Activated CD4-positive, alpha-beta T cell treated with anti-CD3 and anti-CD28 coated beads, Interleukin-2, Interleukin-4, amounts not matched to agents 100 ng/mL and 50 ng/mL, durations not matched to agents 16 hours and 8 hours (primary cell): ENCODE data around the gene MYNN.
A peak's percentile ranks its signal among the peaks of the same experiment; 100 is the strongest.
"Not testable (repeated sequence)": the region's sequence is repeated elsewhere in the genome, so short reads cannot be mapped to it uniquely, and the experiment has no call there.

Source experiments
- DNase-seq: peaks from one replicate; pipeline ENCODE4 v3.0.0-alpha.2; 2020; ENCODE audit warnings: low spot score

The MYNN gene

GRCh38 chr3:169772897-169773816 is at the start of gene MYNN:
Gene MYNN, plus strand, starts transcription at chr3:169773396. Its CDS starts 900 bp downstream, at chr3:169774296.
- peak; percentile 93 for DNase-seq

- not testable (repeated sequence) for DNase-seq
These were observed 41.3 kb upstream of the MYNN start for GRCh38 chr3:169731857-169732256.

GRCh38 chr3:169739067-169739466 is 34.1 kb upstream of the MYNN start:
- no peak for DNase-seq

- no peak for DNase-seq
These were observed 28.7 kb upstream of the MYNN start for GRCh38 chr3:169744366-169745054.

GRCh38 chr3:169746924-169747323 is 26.3 kb upstream of the MYNN start:
- no peak for DNase-seq

GRCh38 chr3:169748670-169749069 is 24.5 kb upstream of the MYNN start:
- DNase-seq: peak; percentile 25

- DNase-seq: no peak
These were observed 22.5 kb upstream of the MYNN start for GRCh38 chr3:169750665-169751064.

- no peak for DNase-seq
These were observed 21.3 kb upstream of the MYNN start for GRCh38 chr3:169751875-169752274.

- no peak for DNase-seq
These were observed 18.5 kb upstream of the MYNN start for GRCh38 chr3:169754711-169755110.

- no peak for DNase-seq
These were observed 17.7 kb upstream of the MYNN start for GRCh38 chr3:169755488-169755887.

- no peak for DNase-seq
These were observed 14.7 kb upstream of the MYNN start for GRCh38 chr3:169758359-169758994.

- DNase-seq: peak; percentile 75
These were observed 13.9 kb upstream of the MYNN start for GRCh38 chr3:169759256-169759655.

GRCh38 chr3:169760479-169760878 is 12.7 kb upstream of the MYNN start:
- no peak for DNase-seq

GRCh38 chr3:169764312-169764881 is 8.8 kb upstream of the MYNN start:
- DNase-seq: peak; percentile 72

- peak; percentile 95 for DNase-seq
These were observed 8.1 kb upstream of the MYNN start, which contains the start of gene TERC for GRCh38 chr3:169764882-169765612. Gene TERC, minus strand, starts transcription at chr3:169765060.

- peak; percentile 70 for DNase-seq
These were observed 3.7 kb upstream of the MYNN start, which contains the start of gene ACTRT3 for GRCh38 chr3:169769287-169770181. Gene ACTRT3, minus strand, starts transcription at chr3:169769561. Its CDS starts 41 bp downstream, at chr3:169769520.

GRCh38 chr3:169771497-169772304 is 1.5 kb upstream of the MYNN start:
- peak; percentile 83 for DNase-seq

- peak; percentile 66 for DNase-seq
These were observed 795 bp upstream of the MYNN start for GRCh38 chr3:169772305-169772896.

GRCh38 chr3:169774186-169774585 is 990 bp downstream of the MYNN start:
- no peak for DNase-seq
